K562 (cell line): Measurements from ENCODE around the gene JUN. TPM values are rescaled to one million over a fixed set of nuclear protein-coding genes. Genes with fewer than 3 reads are reported as not detected.

Source experiments
- ATAC-seq: fragments of 200-7000 bp; cut with Tn5 transposase; 3 replicates; pipeline ENCODE4 v1.9.1; 2020; ENCODE audit warnings: moderate library complexity
- BruUV-seq: library from RNA; stranded (reverse); fragments of 400-500 nt; replicated peaks from 2 replicates; lab custom pipeline; 2021; lab: Mats Ljungman, UMichigan
- CTCF ChIA-PET: fragments of 300-600 bp; formaldehyde crosslinking; extraction: SDS; loops from one replicate; lab custom pipeline; 2021; ENCODE audit warnings: low intra/inter-chr PET ratio; lab: Yijun Ruan, JAX
- POLR2A ChIA-PET: fragments of 300-600, 350-650 bp; sonication (Branson Sonifier 250); formaldehyde crosslinking; extraction: SDS; loops from one replicate; lab custom pipeline; 2021; ENCODE audit warnings: antibody characterized with exemption, inconsistent platforms; lab: Yijun Ruan, JAX
- DNase-seq, 4 experiments: peaks; one replicate each; pipeline versions ENCODE4 v3.0.0 to v3.0.0-alpha.2; 2011 to 2018; ENCODE audit warnings: low spot score in 3 of 4, mixed read lengths in 3 of 4; ENCODE audit errors: extremely low read depth in 1 of 4
- FAIRE-seq: peaks from 2 replicates; lab custom pipeline; 2011; peaks lifted over from hg19 to GRCh38; lab: Jason Lieb, UNC
- H2AFZ ChIP-seq: 2 replicates; pipeline ENCODE4 v1.6.0; 2011; ENCODE audit warnings: low read depth, low read length, control low read depth, inconsistent platforms
- H3K27ac ChIP-seq: fragments of 200-600 bp; 3 replicates; pipeline ENCODE4 v1.8.0; 2011; ENCODE audit warnings: low read depth, mild to moderate bottlenecking, control low read depth, inconsistent platforms, low read length, moderate library complexity, mixed read lengths; ENCODE audit errors: extremely low read depth
- H3K27me3 ChIP-seq, 2 experiments: fragments of 300-600 bp in 1 of 2; 2 replicates in 1 of 2; 3 replicates in 1 of 2; pipeline versions ENCODE4 v1.6.0 to v1.8.0; 2011; ENCODE audit warnings: inconsistent platforms in 2 of 2, low read length in 2 of 2, mild to moderate bottlenecking in 1 of 2, mixed read lengths in 1 of 2, moderate library complexity in 1 of 2; ENCODE audit not compliant: control insufficient read depth in 2 of 2, insufficient read depth in 2 of 2
- H3K36me3 ChIP-seq: fragments of 300-600 bp; 3 replicates; pipeline ENCODE4 v1.8.0; 2011; ENCODE audit warnings: mild to moderate bottlenecking, low read length, inconsistent platforms; ENCODE audit not compliant: control insufficient read depth, insufficient read depth
- H3K4me1 ChIP-seq, 2 experiments: fragments of 200-600 bp in 1 of 2; replicated peaks in 1 of 2; 2 replicates in 1 of 2; 3 replicates in 1 of 2; pipeline versions ENCODE4 v1.5.1 to v1.8.0; 2011; ENCODE audit warnings: inconsistent platforms in 2 of 2, low read length in 2 of 2, mild to moderate bottlenecking in 1 of 2, mixed read lengths in 1 of 2, moderate library complexity in 1 of 2; ENCODE audit not compliant: control insufficient read depth in 2 of 2, insufficient read depth in 2 of 2
- H3K4me2 ChIP-seq: 2 replicates; pipeline ENCODE4 v1.6.1; 2011; ENCODE audit warnings: low read length, control low read depth, inconsistent platforms, mixed read lengths; ENCODE audit not compliant: insufficient read depth
- H3K4me3 ChIP-seq: fragments of 200-600 bp; sonication (generic), shearing (Covaris generic); 2 replicates; pipeline ENCODE4 v1.5.1; 2016; ENCODE audit warnings: control low read depth, inconsistent platforms
- H3K79me2 ChIP-seq: fragments of 200-600 bp; 3 replicates; pipeline ENCODE4 v1.8.0; 2011; ENCODE audit warnings: low read length, inconsistent platforms; ENCODE audit not compliant: control insufficient read depth, insufficient read depth
- H3K9ac ChIP-seq, 2 experiments: 2 replicates each; pipeline versions ENCODE4 v1.6.0 to v1.6.1; 2011; ENCODE audit warnings: low read depth in 2 of 2, low read length in 2 of 2, control low read depth in 1 of 2, inconsistent platforms in 1 of 2, mild to moderate bottlenecking in 1 of 2, mixed read lengths in 1 of 2; ENCODE audit not compliant: insufficient read depth in 1 of 2
- H3K9me1 ChIP-seq: one replicate; pipeline ENCODE4 v1.6.0; 2011; ENCODE audit warnings: inconsistent platforms, mild to moderate bottlenecking, low read length, moderate library complexity; ENCODE audit not compliant: control insufficient read depth, insufficient read depth
- H3K9me3 ChIP-seq: replicated peaks from 2 replicates; pipeline ENCODE4 v1.5.1; 2011; ENCODE audit warnings: low read depth, low read length, inconsistent platforms; ENCODE audit not compliant: control insufficient read depth, insufficient read depth
- H4K20me1 ChIP-seq: replicated peaks from 2 replicates; pipeline ENCODE4 v1.6.1; 2011; ENCODE audit warnings: low read length, inconsistent platforms, mixed read lengths; ENCODE audit not compliant: control insufficient read depth, insufficient read depth
- EP400 ChIP-seq: fragments of 450-650 bp; IDR thresholded peaks from 2 replicates; pipeline ENCODE4 v1.6.1; 2017; ENCODE audit warnings: antibody characterized with exemption, mild to moderate bottlenecking, moderate library complexity
- ESRRB ChIP-seq: fragments of 250-450 bp; sonication (Bioruptor Pico); IDR thresholded peaks from 2 replicates; pipeline ENCODE4 v1.5.0; 2020; ENCODE audit warnings: mild to moderate bottlenecking, moderate library complexity, borderline replicate concordance
- IRF2 ChIP-seq: sonication (generic); formaldehyde crosslinking; IDR thresholded peaks from 2 replicates; pipeline ENCODE4 v1.8.1; 2022; ENCODE audit warnings: mild to moderate bottlenecking, missing genetic modification reagents
- MIER1 ChIP-seq: fragments of 450-650 bp; IDR thresholded peaks from 2 replicates; pipeline ENCODE4 v1.6.1; 2016; ENCODE audit warnings: antibody characterized with exemption, mild to moderate bottlenecking, low read depth
- NFATC3 ChIP-seq: fragments of 450-650 bp; IDR thresholded peaks from 2 replicates; pipeline ENCODE4 v1.6.1; 2017; ENCODE audit warnings: mild to moderate bottlenecking
- NFRKB ChIP-seq: fragments of 450-650 bp; IDR thresholded peaks from 2 replicates; pipeline ENCODE4 v1.6.1; 2016; ENCODE audit warnings: low read depth
- NR4A1 ChIP-seq, 2 experiments: fragments of 250-450 bp in 1 of 2; fragments of 450-650 bp in 1 of 2; sonication (Bioruptor Pico) in 1 of 2; IDR thresholded peaks; 2 replicates each; pipeline versions ENCODE4 v1.4.0 to v1.6.1; 2016 to 2020; ENCODE audit warnings: mild to moderate bottlenecking in 2 of 2, missing compliant biosample characterization in 1 of 2, missing genetic modification characterization in 1 of 2, moderate library complexity in 1 of 2
- PHF21A ChIP-seq: fragments of 450-650 bp; IDR thresholded peaks from 2 replicates; pipeline ENCODE4 v1.6.1; 2017; ENCODE audit warnings: low read depth, borderline replicate concordance
- POLR2A ChIP-seq: fragments of 450-650 bp; conservative IDR thresholded peaks from 2 replicates; pipeline ENCODE4 v1.6.1; 2016
- PTRF ChIP-seq: fragments of 450-650 bp; IDR thresholded peaks from 2 replicates; pipeline ENCODE4 v1.6.1; 2016; ENCODE audit warnings: mild to moderate bottlenecking, missing genetic modification characterization, missing compliant biosample characterization
- TEAD2 ChIP-seq: fragments of 450-650 bp; IDR thresholded peaks from 2 replicates; pipeline ENCODE4 v1.6.1; 2016; ENCODE audit warnings: missing genetic modification characterization, control low read depth, missing compliant biosample characterization
- ZNF174 ChIP-seq: fragments of 250-450 bp; sonication (Bioruptor Pico); IDR thresholded peaks from 2 replicates; pipeline ENCODE4 v1.4.0; 2020; ENCODE audit warnings: mild to moderate bottlenecking
- WGBS: fragments of 100-300 bp; shearing (Covaris generic); methylation state at CpG from one replicate; pipeline ENCODE4 v1.1.6; 2016; ENCODE audit warnings: low coverage, mixed read lengths; ENCODE audit not compliant: insufficient coverage; ENCODE audit errors: missing lambda C conversion rate; 5-methylcytosine and 5-hydroxymethylcytosine counted together
- in situ Hi-C: fragments of 300-500 bp; cut with MboI; formaldehyde crosslinking; loops from 4 replicates; pipeline ENCODE4 v1.15.0; 2018; ENCODE audit warnings: inconsistent platforms, mixed read lengths
- intact Hi-C: fragments of 100-400 bp; cut with micrococcal nuclease; formaldehyde crosslinking; loops from 2 replicates; pipeline ENCODE4 v1.14.2; 2022
- polyA plus RNA-seq, 8 experiments: library from polyadenylated mRNA; depleted of rRNA in 4 of 8; stranded (reverse) in 5 of 8; unstranded in 3 of 8; fragments of >200 nt; fragmentation: Nextera tagmentation in 2 of 8; fragmentation: Illumina TruSeq in 1 of 8; extraction: Ambion mirVana in 2 of 8; extraction: Trizol in 1 of 8; gene quantifications; 2 replicates each; pipeline versions ENCODE4 v1.2.1 to v1.2.3, GENCODE V29; 2011 to 2014; ENCODE audit warnings: inconsistent platforms in 1 of 8, missing spikeins in 1 of 8
- total RNA-seq, 7 experiments: library from RNA; depleted of rRNA in 6 of 7; stranded (reverse); fragments of >200 nt in 6 of 7; fragmentation: Illumina TruSeq in 2 of 7; extraction: Trizol in 2 of 7; gene quantifications; 2 replicates each; pipeline versions ENCODE4 v1.2.1 to v1.2.3, GENCODE V29; 2011 to 2021; ENCODE audit warnings: low replicate concordance in 1 of 7
- TF ChIP-seq, protein P1 (sequence below): fragments of 250-450 bp; sonication (Bioruptor Pico); IDR thresholded peaks from 2 replicates; pipeline ENCODE4 v1.5.0; 2021
- TF ChIP-seq, protein P2 (sequence below), 2 experiments: IDR thresholded peaks in 1 of 2; conservative IDR thresholded peaks in 1 of 2; 2 replicates each; pipeline ENCODE4 v1.6.1; 2016; ENCODE audit warnings: low read depth in 2 of 2, mild to moderate bottlenecking in 1 of 2, missing compliant biosample characterization in 1 of 2, missing genetic modification characterization in 1 of 2, moderate library complexity in 1 of 2
- TF ChIP-seq, protein P3 (sequence below): fragments of 200-800 bp; sonication (Bioruptor generic); IDR thresholded peaks from 2 replicates; pipeline ENCODE4 v1.6.1; 2017; ENCODE audit warnings: missing genetic modification characterization, missing compliant biosample characterization
- TF ChIP-seq, protein P4 (sequence below): fragments of 450-650 bp; formaldehyde crosslinking; IDR thresholded peaks from 2 replicates; pipeline ENCODE4 v1.4.0; 2020; ENCODE audit warnings: mild to moderate bottlenecking, moderate library complexity

JUN gene
- total and polyA plus RNA-seq, 9 of the 15 experiments (the other 6 are each of a cell fraction or from before 2014, with no cell fraction given), result 0.32 to 23.4 (median 4.0) TPM

DNA sequence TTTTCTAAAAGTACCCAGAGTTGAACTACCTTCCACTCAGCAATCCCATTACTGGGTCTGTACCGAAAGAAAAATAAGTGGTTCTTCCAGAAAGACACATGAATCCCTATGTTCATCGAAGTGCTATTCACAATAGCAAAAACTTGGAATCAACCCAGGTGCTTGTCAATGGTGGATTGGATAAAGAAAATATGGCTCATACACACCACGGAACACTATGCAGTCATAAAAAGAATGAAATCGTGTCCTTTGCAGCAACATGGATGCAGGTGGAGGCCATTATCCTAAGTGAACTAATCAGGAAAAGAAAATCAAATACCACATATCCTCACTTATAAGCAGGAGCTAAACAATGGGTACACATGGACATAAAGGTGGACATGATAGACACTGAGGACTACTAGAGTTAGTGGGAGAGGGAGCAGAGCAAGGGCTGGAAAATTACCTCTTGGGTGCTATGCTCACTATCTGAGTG, 32.9 kb upstream of the JUN start:
- H3K36me3 ChIP-seq, result no peaks in the 10 kb centered on the region
- intact Hi-C loops, result no loop called here
- 3% methylated on average over 4 of the region's 4 CpGs for WGBS
- peak overlapping the region; percentile 93 for H3K27ac ChIP-seq
- H3K9me1 ChIP-seq, result no peaks in the 10 kb centered on the region
- H3K4me1 ChIP-seq, result peaks cover 21 to 27% of the 10 kb centered on the region in 2 experiments
- ATAC-seq (no peak), DNase-seq (no peak), FAIRE-seq (no peak)
- peak overlapping the region; percentile 76 for H3K4me2 ChIP-seq
- H2AFZ ChIP-seq, result peak overlapping the region; percentile 98
- no peaks in the 10 kb centered on the region for H3K27me3 ChIP-seq
- BruUV-seq, result TSS peak; percentile 47
- in situ Hi-C loops, result no loop called here
- H3K79me2 ChIP-seq, result no peaks in the 10 kb centered on the region
- H4K20me1 ChIP-seq, result no peaks in the 10 kb centered on the region
- no peaks in the 10 kb centered on the region; the same call in 1 of the 2 replicates for H3K9me3 ChIP-seq
- POLR2A ChIA-PET, result interaction anchor here (0.9 to 1.1 kb wide), 2 partner anchors 10 to 480 kb away, joined by 3 to 5 read pairs; partner anchors contain the start of gene FGGY
- peak overlapping the region; percentile 89 to 91 for H3K9ac ChIP-seq
- peak overlapping the region; percentile 47 for H3K4me3 ChIP-seq
- CTCF ChIA-PET, result no interaction called here
- TF ChIP-seq, protein P1, sequence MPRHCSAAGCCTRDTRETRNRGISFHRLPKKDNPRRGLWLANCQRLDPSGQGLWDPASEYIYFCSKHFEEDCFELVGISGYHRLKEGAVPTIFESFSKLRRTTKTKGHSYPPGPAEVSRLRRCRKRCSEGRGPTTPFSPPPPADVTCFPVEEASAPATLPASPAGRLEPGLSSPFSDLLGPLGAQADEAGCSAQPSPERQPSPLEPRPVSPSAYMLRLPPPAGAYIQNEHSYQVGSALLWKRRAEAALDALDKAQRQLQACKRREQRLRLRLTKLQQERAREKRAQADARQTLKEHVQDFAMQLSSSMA (CRISPR knock-in tag), result no peak
- TF ChIP-seq EP400, result 0 out of 2 replicates have a peak, but pooled peaks have one; percentile 13
- 0 out of 2 replicates have a peak, but pooled peaks have one; percentile 7 for TF ChIP-seq ZNF174 (CRISPR knock-in tag)
- TF ChIP-seq NR4A1 (CRISPR knock-in tag; IDR thresholded peaks at IDR 0.05), result no peak
- peak; percentile 13; the same call in 1 of the 2 replicates for TF ChIP-seq NR4A1 (tag; IDR thresholded peaks at IDR 0.05)
- TF ChIP-seq PTRF (tag), result peak; percentile 51; the same call in 1 of the 2 replicates
- no peak for TF ChIP-seq IRF2 (CRISPR knock-in tag)
- TF ChIP-seq NFRKB, result peak; percentile 19; the same call in 1 of the 2 replicates
- TF ChIP-seq POLR2A, result peak; percentile 1; the same call in 1 of the 2 replicates
- TF ChIP-seq, protein P2, sequence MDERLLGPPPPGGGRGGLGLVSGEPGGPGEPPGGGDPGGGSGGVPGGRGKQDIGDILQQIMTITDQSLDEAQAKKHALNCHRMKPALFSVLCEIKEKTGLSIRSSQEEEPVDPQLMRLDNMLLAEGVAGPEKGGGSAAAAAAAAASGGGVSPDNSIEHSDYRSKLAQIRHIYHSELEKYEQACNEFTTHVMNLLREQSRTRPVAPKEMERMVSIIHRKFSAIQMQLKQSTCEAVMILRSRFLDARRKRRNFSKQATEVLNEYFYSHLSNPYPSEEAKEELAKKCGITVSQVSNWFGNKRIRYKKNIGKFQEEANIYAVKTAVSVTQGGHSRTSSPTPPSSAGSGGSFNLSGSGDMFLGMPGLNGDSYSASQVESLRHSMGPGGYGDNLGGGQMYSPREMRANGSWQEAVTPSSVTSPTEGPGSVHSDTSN (CRISPR knock-in tag; IDR thresholded peaks at IDR 0.05; ENCODE audit: low read depth), result no peak
- TF ChIP-seq, protein P2 (tag; conservative IDR thresholded peaks at IDR 0.05; ENCODE audit: low read depth), result peak; percentile 50
- TF ChIP-seq MIER1, result no peak
- 0 out of 2 replicates have a peak, but pooled peaks have one; percentile 18 for TF ChIP-seq NFATC3
- TF ChIP-seq, protein P3, sequence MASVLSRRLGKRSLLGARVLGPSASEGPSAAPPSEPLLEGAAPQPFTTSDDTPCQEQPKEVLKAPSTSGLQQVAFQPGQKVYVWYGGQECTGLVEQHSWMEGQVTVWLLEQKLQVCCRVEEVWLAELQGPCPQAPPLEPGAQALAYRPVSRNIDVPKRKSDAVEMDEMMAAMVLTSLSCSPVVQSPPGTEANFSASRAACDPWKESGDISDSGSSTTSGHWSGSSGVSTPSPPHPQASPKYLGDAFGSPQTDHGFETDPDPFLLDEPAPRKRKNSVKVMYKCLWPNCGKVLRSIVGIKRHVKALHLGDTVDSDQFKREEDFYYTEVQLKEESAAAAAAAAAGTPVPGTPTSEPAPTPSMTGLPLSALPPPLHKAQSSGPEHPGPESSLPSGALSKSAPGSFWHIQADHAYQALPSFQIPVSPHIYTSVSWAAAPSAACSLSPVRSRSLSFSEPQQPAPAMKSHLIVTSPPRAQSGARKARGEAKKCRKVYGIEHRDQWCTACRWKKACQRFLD (CRISPR knock-in tag), result 0 out of 2 replicates have a peak, but pooled peaks have one; percentile 2
- TF ChIP-seq, protein P4, sequence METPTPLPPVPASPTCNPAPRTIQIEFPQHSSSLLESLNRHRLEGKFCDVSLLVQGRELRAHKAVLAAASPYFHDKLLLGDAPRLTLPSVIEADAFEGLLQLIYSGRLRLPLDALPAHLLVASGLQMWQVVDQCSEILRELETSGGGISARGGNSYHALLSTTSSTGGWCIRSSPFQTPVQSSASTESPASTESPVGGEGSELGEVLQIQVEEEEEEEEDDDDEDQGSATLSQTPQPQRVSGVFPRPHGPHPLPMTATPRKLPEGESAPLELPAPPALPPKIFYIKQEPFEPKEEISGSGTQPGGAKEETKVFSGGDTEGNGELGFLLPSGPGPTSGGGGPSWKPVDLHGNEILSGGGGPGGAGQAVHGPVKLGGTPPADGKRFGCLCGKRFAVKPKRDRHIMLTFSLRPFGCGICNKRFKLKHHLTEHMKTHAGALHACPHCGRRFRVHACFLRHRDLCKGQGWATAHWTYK (CRISPR knock-in tag), result 0 out of 2 replicates have a peak, but pooled peaks have one; percentile 2
- TF ChIP-seq PHF21A, result no peak
- TF ChIP-seq ESRRB, result 0 out of 2 replicates have a peak, but pooled peaks have one; percentile 19
- TF ChIP-seq TEAD2 (tag), result no peak
